Tibial nerve (tissue), 4 donors: Measurements from ENCODE around the gene HGS.

Source experiments
- CTCF ChIP-seq, 5 experiments: fragments of 200-600 bp in 3 of 5; fragments of 450-650 bp in 2 of 5; sonication (generic) in 3 of 5; IDR thresholded peaks; one replicate each; pipeline ENCODE4 v1.5.1; 2016 to 2019; ENCODE audit warnings: antibody characterized with exemption in 5 of 5, mild to moderate bottlenecking in 3 of 5, moderate library complexity in 2 of 5
- EP300 ChIP-seq, 2 donors: sonication (generic); formaldehyde crosslinking; IDR thresholded peaks; one replicate each; pipeline ENCODE4 v1.6.1; 2017; ENCODE audit warnings: antibody characterized with exemption in 2 of 2, mild to moderate bottlenecking in 1 of 2
- POLR2A ChIP-seq, 2 donors: fragments of 450-650 bp; IDR thresholded peaks; one replicate each; pipeline ENCODE4 v1.6.1; 2017; ENCODE audit warnings: antibody characterized with exemption in 2 of 2, mild to moderate bottlenecking in 2 of 2, moderate library complexity in 2 of 2

GRCh38 chr17:81703747-81704654 lies 20.2 kb downstream of the HGS start:
- TF ChIP-seq CTCF (IDR thresholded peaks at IDR 0.05), result no peak
- TF ChIP-seq POLR2A (IDR thresholded peaks at IDR 0.05), result no peak
- no peak for TF ChIP-seq EP300 (IDR thresholded peaks at IDR 0.05)
